Spinal cord (tissue), 10 donors: ENCODE measurements around the gene HTRA3. TPM values are rescaled to one million over a fixed set of nuclear protein-coding genes. Genes with fewer than 3 reads are reported as not detected.

Source experiments
- DNase-seq, 6 donors: peaks; one replicate each; pipeline versions ENCODE4 v3.0.0 to v3.0.0-alpha.2; 2013 to 2015; ENCODE audit warnings: low spot score in 6 of 6, low read depth in 4 of 6
- H3K27ac ChIP-seq: one replicate; pipeline ENCODE4 v1.5.1; 2013; ENCODE audit warnings: low read depth, low read length, control low read depth
- H3K27me3 ChIP-seq: one replicate; pipeline ENCODE4 v1.6.1; 2013; ENCODE audit warnings: low read length; ENCODE audit not compliant: control insufficient read depth, insufficient read depth
- H3K36me3 ChIP-seq: one replicate; pipeline ENCODE4 v1.6.1; 2013; ENCODE audit warnings: low read length; ENCODE audit not compliant: control insufficient read depth, insufficient read depth
- H3K4me1 ChIP-seq: one replicate; pipeline ENCODE4 v1.6.1; 2013; ENCODE audit warnings: low read length; ENCODE audit not compliant: control insufficient read depth, insufficient read depth
- H3K4me3 ChIP-seq: one replicate; pipeline ENCODE4 v1.5.1; 2013; ENCODE audit warnings: low read depth, low read length, control low read depth
- H3K9me3 ChIP-seq: one replicate; pipeline ENCODE4 v1.6.1; 2013; ENCODE audit warnings: low read length; ENCODE audit not compliant: control insufficient read depth, insufficient read depth
- WGBS: methylation state at CpG from one replicate; pipeline ENCODE4 v1.1.5; 2013; ENCODE audit warnings: missing lambda C conversion rate; ENCODE audit not compliant: insufficient coverage; 5-methylcytosine and 5-hydroxymethylcytosine counted together
- polyA plus RNA-seq, 2 donors: library from polyadenylated mRNA; unstranded; fragments of 120-200 nt; gene quantifications; one replicate each; pipeline ENCODE4 v1.2.1, GENCODE V29; 2013; ENCODE audit not compliant: insufficient read length in 2 of 2
- total RNA-seq, 2 donors: library from RNA; depleted of rRNA in 1 of 2; stranded (reverse); fragments of 120-200 nt in 1 of 2; fragments of >200 nt in 1 of 2; gene quantifications; one replicate each; pipeline versions ENCODE4 v1.2.3 to v1.2.4, GENCODE V29; 2013 to 2014
- donor health status: healthy.

The HTRA3 gene
- total and polyA plus RNA-seq, 4 donors, result 8.7 to 23.4 (median 10.6) TPM

GRCh38 chr4:8316911-8317351 is 47.4 kb downstream of the HTRA3 start:
- peaks cover 7% of the 10 kb centered on the region for H3K9me3 ChIP-seq
- H3K27me3 ChIP-seq, result peaks cover 2% of the 10 kb centered on the region
- peaks cover 20% of the 10 kb centered on the region for H3K4me1 ChIP-seq
- H3K4me3 ChIP-seq, result no peak overlapping the region
- H3K36me3 ChIP-seq, result no peaks in the 10 kb centered on the region
- no peak overlapping the region for H3K27ac ChIP-seq
- DNase-seq, result no peak
- 87% methylated on average over 15 of the region's 15 CpGs for WGBS

- H3K9me3 ChIP-seq, result peaks cover 4% of the 10 kb centered on the region
- H3K4me3 ChIP-seq, result no peak overlapping the region
- H3K4me1 ChIP-seq, result peaks cover 20% of the 10 kb centered on the region
- no peak overlapping the region for H3K27ac ChIP-seq
- WGBS, result 96% methylated on average over 4 of the region's 6 CpGs
- no peaks in the 10 kb centered on the region for H3K36me3 ChIP-seq
- no peak for DNase-seq
- H3K27me3 ChIP-seq, result peaks cover 2% of the 10 kb centered on the region
These were observed 47.9 kb downstream of the HTRA3 start for GRCh38 chr4:8317474-8317873.

GRCh38 chr4:8318509-8318908 is 49.0 kb downstream of the HTRA3 start:
- WGBS, result 92% methylated on average over 7 of the region's 7 CpGs
- Histone ChIP-seq H3K36me3 (no peaks in the 10 kb centered on the region), H3K4me1 (peaks cover 20% of the 10 kb centered on the region), H3K9me3 (peaks cover 1% of the 10 kb centered on the region), H3K27me3 (peaks cover 2% of the 10 kb centered on the region), H3K4me3 (no peak overlapping the region), H3K27ac (no peak overlapping the region)
- no peak for DNase-seq

- Histone ChIP-seq H3K9me3 (peaks cover 1% of the 10 kb centered on the region), H3K27me3 (peaks cover 2% of the 10 kb centered on the region), H3K4me1 (peaks cover 20% of the 10 kb centered on the region), H3K36me3 (no peaks in the 10 kb centered on the region), H3K27ac (no peak overlapping the region), H3K4me3 (no peak overlapping the region)
- no peak for DNase-seq
- WGBS, result 91% methylated on average over 6 of the region's 6 CpGs
These were observed 49.5 kb downstream of the HTRA3 start for GRCh38 chr4:8319061-8319460.

- no peaks in the 10 kb centered on the region for H3K36me3 ChIP-seq
- peaks cover 2% of the 10 kb centered on the region for H3K9me3 ChIP-seq
- peaks cover 20% of the 10 kb centered on the region for H3K4me1 ChIP-seq
- no peak overlapping the region for H3K4me3 ChIP-seq
- DNase-seq, result peak in 1 of 6 donors; percentile 2
- H3K27me3 ChIP-seq, result no peaks in the 10 kb centered on the region
- H3K27ac ChIP-seq, result no peak overlapping the region
- WGBS, result 78% methylated on average over 9 of the region's 13 CpGs
These were observed 50.3 kb downstream of the HTRA3 start for GRCh38 chr4:8319731-8320385.

GRCh38 chr4:8320386-8320750 is 50.8 kb downstream of the HTRA3 start:
- no peaks in the 10 kb centered on the region for H3K36me3 ChIP-seq
- DNase-seq, result no peak
- no CpG with 5 or more reads among the region's 2 CpGs for WGBS
- H3K4me3 ChIP-seq, result no peak overlapping the region
- H3K9me3 ChIP-seq, result peaks cover 2% of the 10 kb centered on the region
- H3K27me3 ChIP-seq, result no peaks in the 10 kb centered on the region
- peaks cover 19% of the 10 kb centered on the region for H3K4me1 ChIP-seq
- H3K27ac ChIP-seq, result no peak overlapping the region

- 100% methylated on average over 2 of the region's 2 CpGs for WGBS
- no peak for DNase-seq
- Histone ChIP-seq H3K27me3 (no peaks in the 10 kb centered on the region), H3K4me1 (peaks cover 10% of the 10 kb centered on the region), H3K9me3 (peaks cover 2% of the 10 kb centered on the region), H3K27ac (no peak overlapping the region), H3K4me3 (no peak overlapping the region), H3K36me3 (no peaks in the 10 kb centered on the region)
These were observed 51.7 kb downstream of the HTRA3 start for GRCh38 chr4:8321220-8321619.

GRCh38 chr4:8321771-8322170 is 52.2 kb downstream of the HTRA3 start:
- WGBS, result 100% methylated on average over 2 of the region's 5 CpGs
- Histone ChIP-seq H3K4me1 (peaks cover 5% of the 10 kb centered on the region), H3K9me3 (peaks cover 2% of the 10 kb centered on the region), H3K4me3 (no peak overlapping the region), H3K27me3 (no peaks in the 10 kb centered on the region), H3K27ac (no peak overlapping the region), H3K36me3 (no peaks in the 10 kb centered on the region)
- DNase-seq, result no peak

- Histone ChIP-seq H3K4me1 (peaks cover 3% of the 10 kb centered on the region), H3K36me3 (no peaks in the 10 kb centered on the region), H3K27ac (no peak overlapping the region), H3K27me3 (no peaks in the 10 kb centered on the region), H3K4me3 (no peak overlapping the region), H3K9me3 (peaks cover 2% of the 10 kb centered on the region)
- WGBS, result 86% methylated on average over 4 of the region's 9 CpGs
- no peak for DNase-seq
These were observed 53.5 kb downstream of the HTRA3 start for GRCh38 chr4:8322794-8323704.
